NCI-H1930 (cell line): Measurements from ENCODE around the gene PRR23C.

Experiments used
- DNase-seq, 2 experiments: peaks; one replicate each; lab custom pipeline; 2025; lab: John Stamatoyannopoulos, UW

PRR23C gene

DNA sequence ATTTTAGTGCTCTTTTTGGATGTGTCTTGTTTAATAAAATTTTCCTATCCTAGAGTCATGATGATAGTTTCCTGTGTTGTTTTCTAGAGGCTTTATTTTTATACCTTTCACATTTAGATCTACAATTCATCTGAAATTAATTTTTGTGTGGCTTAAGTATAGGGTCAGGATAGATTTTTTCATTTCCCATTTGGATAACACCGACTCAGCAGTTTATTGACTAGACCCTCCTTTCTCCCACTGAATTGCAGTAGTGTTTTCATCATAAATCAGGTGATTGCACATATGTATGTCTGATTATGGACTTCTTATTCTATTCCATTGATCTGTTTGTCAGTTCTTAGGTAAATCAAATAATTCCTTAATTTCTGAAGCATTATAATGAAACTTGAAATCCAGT lies 49.0 kb downstream of the PRR23C start:
- no peak for DNase-seq
